ENCODE data around the gene ENO2.

Gene ENO2

GRCh38 chr12:6954316-6955107 lies 40.1 kb downstream of the ENO2 start:
- no peak for TF ChIP-seq CTCF (conservative IDR thresholded peaks at IDR 0.05; ENCODE audit: low read depth, low read length)
- no peak for DNase-seq (ENCODE audit: low read depth)
- no peak overlapping the region for H3K4me3 ChIP-seq (ENCODE audit: low read depth, low read length)

- TF ChIP-seq CTCF (conservative IDR thresholded peaks at IDR 0.05; ENCODE audit: low read depth, low read length), result no peak
- no peak overlapping the region for H3K4me3 ChIP-seq (ENCODE audit: low read depth, low read length)
- DNase-seq (ENCODE audit: low read depth), result no peak
Observed at GRCh38 chr12:6955108-6956020, 41.0 kb downstream of the ENO2 start.

GRCh38 chr12:6956021-6956727 lies 41.8 kb downstream of the ENO2 start:
- DNase-seq (ENCODE audit: low read depth), result no peak
- TF ChIP-seq CTCF (conservative IDR thresholded peaks at IDR 0.05; ENCODE audit: low read depth, low read length), result no peak
- H3K4me3 ChIP-seq (ENCODE audit: low read depth, low read length), result no peak overlapping the region

- no peak for DNase-seq (ENCODE audit: low read depth)
- no peak for TF ChIP-seq CTCF (conservative IDR thresholded peaks at IDR 0.05; ENCODE audit: low read depth, low read length)
- no peak overlapping the region for H3K4me3 ChIP-seq (ENCODE audit: low read depth, low read length)
Observed at GRCh38 chr12:6957151-6957701, 42.8 kb downstream of the ENO2 start.

GRCh38 chr12:6957741-6958608 lies 43.6 kb downstream of the ENO2 start:
- H3K4me3 ChIP-seq (ENCODE audit: low read depth, low read length), result no peak overlapping the region
- no peak for TF ChIP-seq CTCF (conservative IDR thresholded peaks at IDR 0.05; ENCODE audit: low read depth, low read length)
- DNase-seq (ENCODE audit: low read depth), result no peak

- no peak overlapping the region for H3K4me3 ChIP-seq (ENCODE audit: low read depth, low read length)
- no peak for TF ChIP-seq CTCF (conservative IDR thresholded peaks at IDR 0.05; ENCODE audit: low read depth, low read length)
- no peak for DNase-seq (ENCODE audit: low read depth)
Observed at GRCh38 chr12:6958609-6959057, 44.3 kb downstream of the ENO2 start.

Data from choroid plexus epithelial cell (primary cell).